Endothelial cell (in vitro differentiated cells): ENCODE measurements around the gene SDK2. TPM values are rescaled to one million over a fixed set of nuclear protein-coding genes. Genes with fewer than 3 reads are reported as not detected.

Experiments
- DNase-seq: peaks from one replicate; pipeline ENCODE4 v3.0.0; 2021; ENCODE audit warnings: low spot score
- H3K27ac Mint-ChIP-seq: one replicate; pipeline ENCODE4 v1.8.0; 2021; ENCODE audit warnings: mixed read lengths, inconsistent platforms; ENCODE audit not compliant: unreplicated experiment
- H3K27me3 Mint-ChIP-seq: one replicate; pipeline ENCODE4 v1.8.0; 2021; ENCODE audit warnings: mild to moderate bottlenecking, moderate library complexity, mixed read lengths, inconsistent platforms; ENCODE audit not compliant: unreplicated experiment
- H3K36me3 Mint-ChIP-seq: one replicate; pipeline ENCODE4 v1.8.0; 2021; ENCODE audit warnings: mild to moderate bottlenecking, low read depth, mixed read lengths, inconsistent platforms; ENCODE audit not compliant: unreplicated experiment
- H3K4me1 Mint-ChIP-seq: one replicate; pipeline ENCODE4 v1.8.0; 2021; ENCODE audit warnings: mild to moderate bottlenecking, mixed read lengths, inconsistent platforms; ENCODE audit not compliant: unreplicated experiment
- H3K4me3 Mint-ChIP-seq: one replicate; pipeline ENCODE4 v1.8.0; 2021; ENCODE audit warnings: mild to moderate bottlenecking, mixed read lengths, inconsistent platforms; ENCODE audit not compliant: unreplicated experiment
- H3K9me3 Mint-ChIP-seq: one replicate; pipeline ENCODE4 v1.8.0; 2021; ENCODE audit warnings: mixed read lengths, inconsistent platforms; ENCODE audit not compliant: unreplicated experiment
- CTCF ChIP-seq: fragments of 200-600 bp; sonication (generic); IDR thresholded peaks from one replicate; pipeline ENCODE4 v1.5.0; 2021; ENCODE audit warnings: antibody characterized with exemption; ENCODE audit not compliant: unreplicated experiment
- total RNA-seq: library from RNA; stranded (reverse); fragmentation: NEBNext Ultra II Directional; extraction: Animal tissue kit (Norgen Biotek cat#: 25700); gene quantifications from one replicate; pipeline ENCODE4 v1.2.1, GENCODE V29; 2021; ENCODE audit not compliant: unreplicated experiment

The SDK2 gene
- total RNA-seq, 1 donor from 2014 or later: 2.4 TPM

- Mint-ChIP-seq H3K4me3 (no peak overlapping the region), H3K36me3 (no peaks in the 10 kb centered on the region), H3K9me3 (no peaks in the 10 kb centered on the region), H3K4me1 (peaks cover 3% of the 10 kb centered on the region), H3K27me3 (peaks cover 7% of the 10 kb centered on the region), H3K27ac (no peak overlapping the region)
- no peak for DNase-seq
- TF ChIP-seq CTCF: no peak
These were observed 297.6 kb downstream of the SDK2 start for GRCh38 chr17:73346501-73347162.

- no peak overlapping the region for H3K4me3 Mint-ChIP-seq
- no peaks in the 10 kb centered on the region for H3K9me3 Mint-ChIP-seq
- H3K27ac Mint-ChIP-seq: no peak overlapping the region
- no peak for TF ChIP-seq CTCF
- H3K4me1 Mint-ChIP-seq: peaks cover 3% of the 10 kb centered on the region
- no peak for DNase-seq
- H3K27me3 Mint-ChIP-seq: peaks cover 7% of the 10 kb centered on the region
- no peaks in the 10 kb centered on the region for H3K36me3 Mint-ChIP-seq
These were observed 300.3 kb downstream of the SDK2 start for GRCh38 chr17:73343739-73344454.

GRCh38 chr17:73343168-73343634 lies 301.0 kb downstream of the SDK2 start:
- H3K4me3 Mint-ChIP-seq: no peak overlapping the region
- peaks cover 9% of the 10 kb centered on the region for H3K27me3 Mint-ChIP-seq
- H3K9me3 Mint-ChIP-seq: no peaks in the 10 kb centered on the region
- peaks cover 3% of the 10 kb centered on the region for H3K4me1 Mint-ChIP-seq
- no peak for TF ChIP-seq CTCF
- H3K36me3 Mint-ChIP-seq: no peaks in the 10 kb centered on the region
- DNase-seq: no peak
- no peak overlapping the region for H3K27ac Mint-ChIP-seq

GRCh38 chr17:73342541-73343167 lies 301.6 kb downstream of the SDK2 start:
- H3K4me1 Mint-ChIP-seq: no peaks in the 10 kb centered on the region
- no peak overlapping the region for H3K27ac Mint-ChIP-seq
- peaks cover 9% of the 10 kb centered on the region for H3K27me3 Mint-ChIP-seq
- peak overlapping the region; percentile 18 for H3K4me3 Mint-ChIP-seq
- DNase-seq: no peak
- no peaks in the 10 kb centered on the region for H3K9me3 Mint-ChIP-seq
- H3K36me3 Mint-ChIP-seq: no peaks in the 10 kb centered on the region
- no peak for TF ChIP-seq CTCF
